Suprapubic skin (tissue), 4 donors: ENCODE data around the gene S100P. TPM values are rescaled to one million over a fixed set of nuclear protein-coding genes. Genes with fewer than 3 reads are reported as not detected.

Experiments used
- DNase-seq, 2 donors: peaks; one replicate each; pipeline ENCODE4 v3.0.0-alpha.2; 2019; ENCODE audit warnings: low spot score in 2 of 2
- H3K27ac ChIP-seq: fragments of 200-600 bp; sonication (generic); one replicate; pipeline ENCODE4 v1.5.1; 2019
- H3K27me3 ChIP-seq: fragments of 200-600 bp; sonication (generic); one replicate; pipeline ENCODE4 v1.5.1; 2019
- H3K36me3 ChIP-seq: fragments of 200-600 bp; sonication (generic); one replicate; pipeline ENCODE4 v1.5.1; 2019
- H3K4me1 ChIP-seq: fragments of 200-600 bp; sonication (generic); one replicate; pipeline ENCODE4 v1.5.1; 2019
- H3K4me3 ChIP-seq: fragments of 200-600 bp; sonication (generic); one replicate; pipeline ENCODE4 v1.5.1; 2019; ENCODE audit warnings: mild to moderate bottlenecking
- H3K9me3 ChIP-seq: fragments of 200-600 bp; sonication (generic); one replicate; pipeline ENCODE4 v1.5.1; 2019
- EP300 ChIP-seq: sonication (generic); formaldehyde crosslinking; IDR thresholded peaks from one replicate; pipeline ENCODE4 v1.6.1; 2017; ENCODE audit warnings: antibody characterized with exemption
- POLR2A ChIP-seq, 2 donors: fragments of 450-650 bp; IDR thresholded peaks; one replicate each; pipeline ENCODE4 v1.6.1; 2017; ENCODE audit warnings: antibody characterized with exemption in 2 of 2, mild to moderate bottlenecking in 2 of 2, moderate library complexity in 2 of 2
- POLR2AphosphoS5 ChIP-seq, 3 donors: sonication (generic); formaldehyde crosslinking; IDR thresholded peaks; one replicate each; pipeline ENCODE4 v1.6.1; 2017; ENCODE audit warnings: antibody characterized with exemption in 3 of 3
- WGBS: methylation state at CpG from one replicate; pipeline ENCODE4 v1.1.5; 2018; 5-methylcytosine and 5-hydroxymethylcytosine counted together
- total RNA-seq, 4 donors: library from RNA; depleted of rRNA; stranded (reverse); fragments of >200 nt; gene quantifications; one replicate each; pipeline ENCODE4 v1.1.0, GENCODE V29; 2016
- TF ChIP-seq, protein P1 (sequence below), 2 donors: fragments of 200-600 bp in 1 of 2; fragments of 450-650 bp in 1 of 2; sonication (generic) in 1 of 2; IDR thresholded peaks; one replicate each; pipeline ENCODE4 v1.5.1; 2016 to 2019; ENCODE audit warnings: antibody characterized with exemption in 2 of 2, mild to moderate bottlenecking in 1 of 2, moderate library complexity in 1 of 2

The S100P gene
- total RNA-seq, 4 donors from 2014 or later, result 4.7 to 27.7 (median 9.3) TPM

DNA sequence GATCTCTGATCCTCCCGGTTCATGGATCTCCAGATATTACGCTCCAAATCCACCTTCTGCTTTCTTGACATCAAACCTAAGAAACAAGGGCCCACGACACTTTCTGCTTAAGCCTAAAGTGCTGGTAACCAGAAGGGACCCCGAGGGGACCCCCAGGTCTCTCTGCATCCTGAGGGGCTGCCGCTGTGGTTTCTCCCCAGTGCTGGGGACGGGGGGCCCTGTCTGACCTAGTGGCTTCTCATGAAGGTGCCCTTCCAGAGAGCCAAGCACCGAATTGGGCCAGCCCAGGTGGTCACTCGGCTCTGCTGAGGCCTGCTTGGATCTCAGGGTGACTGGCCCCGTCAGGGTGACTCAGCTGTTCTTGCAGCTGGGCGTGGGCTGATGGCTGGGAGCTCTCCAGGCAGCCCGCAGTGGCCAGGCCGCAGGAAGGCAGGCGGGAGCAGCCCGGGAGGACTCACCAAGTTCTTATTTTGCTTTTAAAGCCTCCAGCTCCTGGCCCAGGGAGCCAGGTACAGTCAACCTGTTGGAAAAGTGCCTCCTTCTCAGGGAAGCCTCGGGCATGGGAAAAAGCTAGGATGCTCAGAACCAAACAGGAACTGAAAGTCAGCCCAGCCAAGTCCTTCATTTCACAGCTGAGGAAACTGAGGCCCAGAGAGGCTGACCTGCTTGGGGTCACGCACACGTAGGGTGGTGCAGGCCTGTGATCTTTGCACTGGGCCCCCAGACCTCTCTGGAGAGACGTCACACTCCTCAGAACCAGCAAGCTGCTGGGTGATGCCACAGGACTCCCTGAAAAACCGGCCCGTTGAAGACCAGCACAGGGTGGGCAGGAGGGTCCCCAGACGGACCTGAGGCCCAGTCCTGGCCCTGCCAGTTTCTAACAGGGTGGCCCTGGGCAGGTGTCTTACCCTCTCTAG lies 39.0 kb downstream of the S100P start:
- Histone ChIP-seq H3K36me3 (no peaks in the 10 kb centered on the region), H3K9me3 (no peaks in the 10 kb centered on the region), H3K27me3 (no peaks in the 10 kb centered on the region), H3K4me3 (no peak overlapping the region), H3K4me1 (peaks cover 20% of the 10 kb centered on the region), H3K27ac (no peak overlapping the region)
- TF ChIP-seq POLR2A (IDR thresholded peaks at IDR 0.05) (no peak), POLR2AphosphoS5 (IDR thresholded peaks at IDR 0.05) (no peak), EP300 (no peak)
- TF ChIP-seq, protein P1, sequence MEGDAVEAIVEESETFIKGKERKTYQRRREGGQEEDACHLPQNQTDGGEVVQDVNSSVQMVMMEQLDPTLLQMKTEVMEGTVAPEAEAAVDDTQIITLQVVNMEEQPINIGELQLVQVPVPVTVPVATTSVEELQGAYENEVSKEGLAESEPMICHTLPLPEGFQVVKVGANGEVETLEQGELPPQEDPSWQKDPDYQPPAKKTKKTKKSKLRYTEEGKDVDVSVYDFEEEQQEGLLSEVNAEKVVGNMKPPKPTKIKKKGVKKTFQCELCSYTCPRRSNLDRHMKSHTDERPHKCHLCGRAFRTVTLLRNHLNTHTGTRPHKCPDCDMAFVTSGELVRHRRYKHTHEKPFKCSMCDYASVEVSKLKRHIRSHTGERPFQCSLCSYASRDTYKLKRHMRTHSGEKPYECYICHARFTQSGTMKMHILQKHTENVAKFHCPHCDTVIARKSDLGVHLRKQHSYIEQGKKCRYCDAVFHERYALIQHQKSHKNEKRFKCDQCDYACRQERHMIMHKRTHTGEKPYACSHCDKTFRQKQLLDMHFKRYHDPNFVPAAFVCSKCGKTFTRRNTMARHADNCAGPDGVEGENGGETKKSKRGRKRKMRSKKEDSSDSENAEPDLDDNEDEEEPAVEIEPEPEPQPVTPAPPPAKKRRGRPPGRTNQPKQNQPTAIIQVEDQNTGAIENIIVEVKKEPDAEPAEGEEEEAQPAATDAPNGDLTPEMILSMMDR (IDR thresholded peaks at IDR 0.05), result no peak
- 62% methylated on average over 15 of the region's 21 CpGs for WGBS
- peak in 1 of 2 donors; percentile 88 for DNase-seq

DNA sequence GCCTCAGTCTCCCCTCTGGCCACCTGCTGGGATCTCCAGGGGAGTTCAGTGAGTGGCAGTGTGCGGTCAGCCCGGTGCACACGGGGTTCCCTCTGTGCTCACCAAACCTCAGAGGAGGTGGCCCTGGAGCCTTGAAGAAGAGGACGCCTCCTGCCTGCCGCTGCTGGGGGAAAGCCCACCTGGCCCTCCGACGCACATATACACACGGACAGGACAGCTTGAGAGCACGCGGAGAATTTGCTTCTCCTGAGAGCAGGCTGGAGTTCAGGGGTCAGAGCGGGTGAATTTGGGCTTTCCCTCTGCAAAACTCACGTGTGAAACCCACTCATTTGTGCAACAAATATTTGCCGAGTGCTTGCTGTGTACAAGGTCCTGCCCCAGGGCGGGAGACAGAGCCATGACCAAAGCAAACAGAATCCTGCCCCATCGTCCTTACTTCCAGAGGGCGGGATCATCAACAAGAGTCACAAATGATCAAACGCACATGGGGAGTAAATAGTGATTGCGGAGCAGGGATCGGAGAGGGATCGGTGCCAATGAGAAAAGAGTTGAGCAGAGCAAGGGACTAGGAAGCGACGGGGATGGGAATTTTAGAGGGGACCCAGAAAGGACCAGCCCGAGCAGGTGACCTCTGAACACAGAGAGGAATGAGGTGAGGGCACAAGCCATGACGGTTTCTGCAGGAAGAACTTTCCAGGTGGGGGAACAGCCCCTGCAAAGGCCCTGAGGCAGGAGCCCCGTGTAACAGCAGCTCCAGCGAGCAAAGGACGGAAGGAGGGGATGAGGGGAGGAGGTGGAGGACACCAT lies 39.9 kb downstream of the S100P start:
- Histone ChIP-seq H3K36me3 (no peaks in the 10 kb centered on the region), H3K4me3 (no peak overlapping the region), H3K9me3 (no peaks in the 10 kb centered on the region), H3K27ac (no peak overlapping the region), H3K27me3 (no peaks in the 10 kb centered on the region), H3K4me1 (peaks cover 20% of the 10 kb centered on the region)
- DNase-seq, result peak in 1 of 2 donors; percentile 28
- WGBS, result 82% methylated on average over 23 of the region's 27 CpGs
- TF ChIP-seq, protein P1 (IDR thresholded peaks at IDR 0.05), result no peak
- TF ChIP-seq EP300 (no peak), POLR2A (IDR thresholded peaks at IDR 0.05) (no peak), POLR2AphosphoS5 (IDR thresholded peaks at IDR 0.05) (no peak)

DNA sequence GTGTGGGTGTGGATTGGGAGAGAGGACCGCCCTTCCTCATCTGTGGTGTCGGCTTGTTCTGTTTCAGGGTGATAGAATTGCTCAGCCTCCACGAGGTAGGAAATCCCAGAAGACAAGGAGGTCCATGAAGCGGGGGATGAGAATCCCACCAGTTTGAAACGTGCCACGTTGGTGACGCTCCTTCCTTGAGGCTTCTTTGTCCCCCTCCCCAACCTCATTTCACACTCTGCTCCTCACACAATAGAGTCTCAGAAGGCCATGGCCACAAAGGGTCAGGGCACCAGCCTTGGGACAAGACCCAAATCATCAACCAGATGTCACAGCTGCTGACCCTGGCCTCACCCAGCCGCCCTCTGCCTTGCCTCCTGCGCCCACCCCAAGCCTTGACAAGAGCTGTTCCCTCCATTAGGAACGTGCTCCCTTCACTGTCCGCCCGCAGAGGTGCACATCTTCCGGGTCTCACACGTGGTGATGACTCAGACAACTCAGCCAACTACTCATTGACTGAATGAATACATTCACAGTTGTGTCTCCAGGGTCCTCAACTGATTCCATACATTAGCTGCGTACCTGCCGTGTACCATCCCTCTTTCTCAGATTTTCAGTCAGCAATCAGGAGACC lies 40.6 kb downstream of the S100P start:
- H3K4me3 ChIP-seq, result no peak overlapping the region
- no peaks in the 10 kb centered on the region for H3K9me3 ChIP-seq
- 86% methylated on average over 16 of the region's 16 CpGs for WGBS
- H3K27ac ChIP-seq, result no peak overlapping the region
- DNase-seq, result no peak
- TF ChIP-seq EP300, result no peak
- no peak for TF ChIP-seq POLR2AphosphoS5 (IDR thresholded peaks at IDR 0.05)
- TF ChIP-seq, protein P1 (IDR thresholded peaks at IDR 0.05), result no peak
- no peak for TF ChIP-seq POLR2A (IDR thresholded peaks at IDR 0.05)
- H3K4me1 ChIP-seq, result peaks cover 20% of the 10 kb centered on the region
- no peaks in the 10 kb centered on the region for H3K36me3 ChIP-seq
- no peaks in the 10 kb centered on the region for H3K27me3 ChIP-seq

DNA sequence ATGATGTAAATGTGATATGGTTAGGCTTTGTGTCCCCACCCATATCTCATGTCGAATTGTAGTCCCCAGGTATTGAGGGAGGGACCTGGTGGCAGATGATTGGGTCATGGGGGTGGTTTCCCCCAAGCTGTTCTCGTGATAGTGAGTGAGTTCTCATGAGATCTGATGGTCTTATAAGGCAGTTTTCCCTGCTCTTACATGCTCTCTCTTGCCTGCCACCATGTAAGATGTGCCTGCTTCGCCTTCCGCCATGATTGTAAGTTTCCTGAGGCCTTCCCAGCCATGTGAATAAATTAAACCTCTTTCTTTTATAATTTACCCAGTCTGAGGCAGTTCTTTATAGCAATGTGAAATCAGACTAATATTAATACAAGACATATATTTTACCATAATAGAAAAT lies 46.2 kb downstream of the S100P start:
- TF ChIP-seq EP300 (no peak), POLR2AphosphoS5 (IDR thresholded peaks at IDR 0.05) (no peak), POLR2A (IDR thresholded peaks at IDR 0.05) (no peak)
- TF ChIP-seq, protein P1 (IDR thresholded peaks at IDR 0.05), result no peak
- Histone ChIP-seq H3K9me3 (no peaks in the 10 kb centered on the region), H3K27ac (no peak overlapping the region), H3K4me3 (no peak overlapping the region), H3K36me3 (no peaks in the 10 kb centered on the region), H3K4me1 (no peaks in the 10 kb centered on the region), H3K27me3 (no peaks in the 10 kb centered on the region)
- WGBS, result 92% methylated on average over 4 of the region's 4 CpGs
- DNase-seq, result no peak
